GM18505 (cell line): ENCODE results near the gene ERCC2.

Experiments used
- ATAC-seq: cut with Tn5 transposase; IDR thresholded peaks from one replicate; pipeline ENCODE4 v1.9.1; 2021; ENCODE audit not compliant: unreplicated experiment
- POLR2A ChIP-seq: IDR thresholded peaks from 4 replicates; pipeline ENCODE4 v1.6.1; 2011; ENCODE audit warnings: borderline replicate concordance; ENCODE audit not compliant: insufficient read depth, insufficient read length; ENCODE audit errors: extremely low read depth

ERCC2 gene

DNA sequence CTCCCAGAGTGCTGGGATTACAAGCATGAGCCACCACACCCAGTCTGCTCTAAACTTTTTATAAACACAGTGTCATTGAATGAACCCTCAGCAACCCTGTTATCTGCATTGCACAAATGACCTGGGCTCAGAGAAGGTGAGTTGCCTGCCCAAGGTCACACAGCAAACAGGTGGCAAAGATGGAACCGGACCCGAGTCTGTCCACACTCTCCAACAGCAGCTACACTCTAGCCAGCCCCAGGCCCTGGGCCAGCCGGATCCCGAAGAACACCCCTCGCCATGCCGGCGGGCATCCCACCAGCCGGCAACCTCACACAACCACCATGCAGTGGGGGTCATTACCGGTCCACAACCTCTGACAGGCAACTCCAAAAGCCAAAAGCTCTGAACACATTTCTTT lies 14.5 kb downstream of the ERCC2 start:
- TF ChIP-seq POLR2A, result no peak
- no peak for ATAC-seq

GRCh38 chr19:45355402-45355801 lies 15.0 kb downstream of the ERCC2 start:
- no peak for TF ChIP-seq POLR2A
- no peak for ATAC-seq

DNA sequence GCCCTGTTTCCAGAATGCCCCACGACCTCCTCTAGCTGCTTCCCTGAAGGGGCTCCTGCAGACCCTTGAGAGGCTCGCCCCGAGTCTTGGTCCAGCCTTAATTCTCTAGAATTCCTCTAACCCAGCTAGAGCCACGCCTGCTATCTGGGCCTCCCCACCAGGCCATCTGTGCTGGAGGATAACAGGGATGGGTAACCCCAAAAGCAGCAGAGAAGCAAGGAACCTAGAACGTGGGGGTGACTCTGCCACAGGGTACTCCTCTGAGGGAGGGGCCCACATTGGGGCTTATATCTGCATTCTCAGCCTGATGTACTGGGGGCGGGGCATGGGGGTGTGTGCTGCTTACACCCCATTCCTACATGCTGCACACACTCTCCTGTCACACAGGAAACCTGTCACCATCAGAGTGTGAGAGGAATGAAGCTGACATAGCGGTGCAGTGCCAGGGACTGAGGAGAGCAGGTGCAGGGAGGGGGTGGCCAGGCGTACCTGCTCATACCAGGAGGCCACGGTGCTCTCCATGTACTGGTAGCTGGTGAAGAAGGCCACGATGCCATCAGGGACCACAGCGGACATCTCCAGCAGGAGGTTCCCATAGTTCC lies 16.0 kb downstream of the ERCC2 start:
- no peak for ATAC-seq
- TF ChIP-seq POLR2A, result no peak

GRCh38 chr19:45352914-45353796 lies 17.2 kb downstream of the ERCC2 start:
- no peak for TF ChIP-seq POLR2A
- no peak for ATAC-seq

- no peak for ATAC-seq
- TF ChIP-seq POLR2A, result no peak
Observed at GRCh38 chr19:45352471-45352870, 17.9 kb downstream of the ERCC2 start.

- ATAC-seq, result no peak
Observed at GRCh38 chr19:45352062-45352461, 18.3 kb downstream of the ERCC2 start.

GRCh38 chr19:45351401-45351952 lies 18.9 kb downstream of the ERCC2 start:
- no peak for TF ChIP-seq POLR2A
- no peak for ATAC-seq

More at GRCh38 chr19:45352062-45352461, 18.3 kb downstream of the ERCC2 start:
- no peak for TF ChIP-seq POLR2A

- ATAC-seq, result no peak
- TF ChIP-seq POLR2A, result no peak
Observed at GRCh38 chr19:45350477-45351058, 19.8 kb downstream of the ERCC2 start.

DNA sequence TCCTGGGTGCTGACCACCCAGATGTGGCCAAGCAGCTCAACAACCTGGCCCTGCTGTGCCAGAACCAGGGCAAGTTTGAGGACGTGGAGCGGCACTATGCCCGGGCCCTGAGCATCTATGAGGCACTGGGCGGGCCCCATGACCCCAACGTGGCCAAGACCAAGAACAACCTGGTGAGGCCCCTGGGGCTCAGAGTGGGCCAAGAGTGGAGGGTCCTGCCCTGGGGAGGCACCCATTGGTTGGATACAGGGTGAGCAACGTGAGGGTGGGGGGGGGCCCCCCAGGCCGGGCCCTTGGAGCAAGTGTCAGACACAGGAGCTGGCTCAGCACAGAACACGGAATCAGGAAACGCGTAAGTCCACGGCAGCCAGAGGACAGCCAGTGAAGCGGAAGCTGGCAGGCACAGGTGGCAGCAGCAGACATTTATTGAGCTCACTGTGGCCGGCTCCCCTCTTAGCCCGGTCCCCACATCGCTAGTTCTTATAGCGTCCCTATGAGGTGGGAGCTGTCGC lies 20.9 kb downstream of the ERCC2 start:
- TF ChIP-seq POLR2A, result no peak

GRCh38 chr19:45349126-45349415 lies 21.3 kb downstream of the ERCC2 start:
- no peak for TF ChIP-seq POLR2A
- ATAC-seq, result no peak

More for the DNA sequence above, 20.9 kb downstream of the ERCC2 start:
- ATAC-seq, result no peak

DNA sequence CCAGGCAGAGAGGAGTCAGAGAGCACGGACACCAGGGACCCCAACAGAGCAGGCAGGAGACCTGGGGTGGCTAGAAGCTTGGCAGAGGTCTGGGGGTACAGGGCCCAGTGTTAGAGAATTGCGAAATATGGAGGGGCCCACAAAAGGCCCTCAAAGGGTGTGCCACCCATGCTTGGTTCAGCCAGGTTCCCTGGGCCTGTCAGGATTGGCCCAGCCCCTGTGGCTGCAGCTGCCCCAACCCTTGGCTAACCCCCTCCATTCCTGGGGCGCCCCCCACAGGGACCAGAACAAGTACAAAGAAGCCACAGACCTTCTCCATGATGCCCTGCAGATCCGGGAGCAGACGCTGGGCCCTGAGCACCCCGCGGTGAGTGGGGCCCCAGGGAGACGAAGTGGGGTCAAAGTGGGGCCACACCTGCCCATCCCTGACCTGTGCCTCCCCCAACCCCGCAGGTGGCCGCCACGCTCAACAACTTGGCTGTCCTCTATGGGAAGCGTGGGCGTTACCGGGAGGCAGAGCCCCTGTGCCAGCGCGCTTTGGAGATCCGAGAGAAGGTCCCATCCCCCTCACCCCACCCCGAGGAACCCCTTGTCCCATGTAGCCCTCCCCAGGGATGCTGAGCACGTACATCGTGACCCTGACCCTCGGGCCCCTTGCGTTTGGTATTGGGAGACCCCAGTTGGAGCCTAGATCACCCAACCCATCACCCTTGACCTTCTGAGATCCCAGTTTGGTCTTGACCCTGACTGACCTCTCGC lies 21.8 kb downstream of the ERCC2 start:
- no peak for ATAC-seq
- TF ChIP-seq POLR2A, result no peak

DNA sequence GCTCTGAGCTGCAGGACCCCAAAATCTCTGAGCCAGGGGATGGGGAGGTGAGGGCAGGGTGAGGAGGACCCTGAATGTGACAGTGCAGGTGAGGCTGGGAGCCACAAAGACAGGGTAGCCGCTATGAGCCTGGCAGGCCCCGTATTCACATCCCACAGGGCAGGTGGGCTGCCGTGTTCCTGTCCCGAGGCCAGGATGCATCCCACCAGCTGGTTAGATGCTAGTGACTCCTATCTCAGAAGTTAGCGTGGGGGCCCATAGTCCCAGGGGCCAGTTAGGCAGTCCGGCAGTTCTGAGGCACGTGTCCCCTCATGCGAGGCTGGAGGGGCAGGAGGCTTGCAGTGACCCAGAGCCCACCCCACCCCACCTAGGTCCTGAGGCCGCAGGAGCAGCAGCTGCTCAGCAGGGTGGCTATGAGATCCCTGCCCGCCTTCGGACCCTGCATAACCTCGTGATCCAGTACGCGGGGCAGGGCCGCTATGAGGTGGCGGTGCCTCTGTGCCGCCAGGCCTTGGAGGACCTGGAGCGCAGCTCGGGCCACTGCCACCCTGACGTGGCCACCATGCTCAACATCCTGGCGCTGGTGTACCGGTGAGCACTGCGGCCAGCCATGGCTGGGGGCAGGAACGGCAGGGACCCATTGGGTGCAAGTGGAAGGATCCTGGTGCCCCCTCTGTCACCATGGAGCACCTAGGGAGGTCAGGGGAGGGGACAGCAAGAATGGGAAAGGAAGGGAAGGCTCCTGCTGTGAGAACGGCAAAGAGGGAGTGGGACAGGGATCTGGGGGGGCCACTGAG lies 22.6 kb downstream of the ERCC2 start:
- no peak for TF ChIP-seq POLR2A
- ATAC-seq, result no peak
